Measurements from ENCODE around the gene LRRC53.

LRRC53 gene

DNA sequence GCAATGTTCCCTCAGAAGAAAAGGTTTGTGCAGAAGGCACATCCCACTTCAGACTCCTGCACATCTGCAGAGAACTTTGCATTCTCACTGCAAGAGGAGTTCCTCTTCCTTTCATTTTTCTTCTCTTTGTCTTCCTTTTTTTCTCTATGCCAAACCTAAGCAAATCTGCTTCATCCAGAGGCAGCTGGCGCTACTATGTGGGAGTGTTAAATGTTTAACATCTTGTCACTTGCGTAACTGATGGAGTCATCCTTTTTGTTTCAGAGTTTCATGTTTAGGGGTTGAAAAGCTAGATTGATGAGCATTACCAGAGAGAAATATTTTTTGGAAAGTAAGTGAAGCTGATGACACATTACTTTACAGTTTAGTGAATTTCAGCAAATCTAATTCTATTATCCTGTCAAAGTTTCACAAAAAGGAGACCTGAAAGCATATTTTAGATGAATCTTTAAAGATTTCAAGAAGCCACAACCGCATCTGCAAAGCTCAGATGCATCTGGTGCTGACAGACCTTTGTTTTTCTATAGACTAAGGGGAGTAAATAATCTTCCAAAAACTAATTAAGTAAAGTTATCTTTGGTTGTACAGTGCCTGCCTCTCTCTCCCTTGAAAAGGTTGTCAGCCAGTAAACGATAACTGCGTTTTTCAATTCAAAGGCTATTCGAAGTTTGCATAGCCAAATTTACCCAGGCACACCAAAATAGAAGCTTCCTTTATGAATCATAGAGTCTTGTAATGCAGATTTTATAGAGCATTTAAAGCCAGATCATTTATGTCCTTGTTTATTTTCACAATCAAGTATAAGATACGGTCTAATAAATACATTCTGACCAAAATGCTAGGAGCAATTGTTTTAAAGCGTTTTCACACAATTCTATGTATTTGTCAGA is 1.2 kb upstream of the LRRC53 start:
- no peak overlapping the region for H3K27ac ChIP-seq
- no peak for DNase-seq (ENCODE audit: low spot score)
- H3K4me3 ChIP-seq = no peak overlapping the region
- TF ChIP-seq, protein P1, sequence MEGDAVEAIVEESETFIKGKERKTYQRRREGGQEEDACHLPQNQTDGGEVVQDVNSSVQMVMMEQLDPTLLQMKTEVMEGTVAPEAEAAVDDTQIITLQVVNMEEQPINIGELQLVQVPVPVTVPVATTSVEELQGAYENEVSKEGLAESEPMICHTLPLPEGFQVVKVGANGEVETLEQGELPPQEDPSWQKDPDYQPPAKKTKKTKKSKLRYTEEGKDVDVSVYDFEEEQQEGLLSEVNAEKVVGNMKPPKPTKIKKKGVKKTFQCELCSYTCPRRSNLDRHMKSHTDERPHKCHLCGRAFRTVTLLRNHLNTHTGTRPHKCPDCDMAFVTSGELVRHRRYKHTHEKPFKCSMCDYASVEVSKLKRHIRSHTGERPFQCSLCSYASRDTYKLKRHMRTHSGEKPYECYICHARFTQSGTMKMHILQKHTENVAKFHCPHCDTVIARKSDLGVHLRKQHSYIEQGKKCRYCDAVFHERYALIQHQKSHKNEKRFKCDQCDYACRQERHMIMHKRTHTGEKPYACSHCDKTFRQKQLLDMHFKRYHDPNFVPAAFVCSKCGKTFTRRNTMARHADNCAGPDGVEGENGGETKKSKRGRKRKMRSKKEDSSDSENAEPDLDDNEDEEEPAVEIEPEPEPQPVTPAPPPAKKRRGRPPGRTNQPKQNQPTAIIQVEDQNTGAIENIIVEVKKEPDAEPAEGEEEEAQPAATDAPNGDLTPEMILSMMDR (IDR thresholded peaks at IDR 0.05) = no peak

- no peak for DNase-seq (ENCODE audit: low spot score)
- Histone ChIP-seq H3K27ac (no peak overlapping the region), H3K4me3 (no peak overlapping the region)
- TF ChIP-seq, protein P1 (IDR thresholded peaks at IDR 0.05) = no peak
Observed at GRCh38 chr1:74508449-74508848, 4.0 kb downstream of the LRRC53 start.

- H3K4me3 ChIP-seq = no peak overlapping the region
- no peak overlapping the region for H3K27ac ChIP-seq
- TF ChIP-seq, protein P1 (IDR thresholded peaks at IDR 0.05) = no peak
- no peak for DNase-seq (ENCODE audit: low spot score)
Observed at GRCh38 chr1:74505928-74506710, 6.3 kb downstream of the LRRC53 start.

DNA sequence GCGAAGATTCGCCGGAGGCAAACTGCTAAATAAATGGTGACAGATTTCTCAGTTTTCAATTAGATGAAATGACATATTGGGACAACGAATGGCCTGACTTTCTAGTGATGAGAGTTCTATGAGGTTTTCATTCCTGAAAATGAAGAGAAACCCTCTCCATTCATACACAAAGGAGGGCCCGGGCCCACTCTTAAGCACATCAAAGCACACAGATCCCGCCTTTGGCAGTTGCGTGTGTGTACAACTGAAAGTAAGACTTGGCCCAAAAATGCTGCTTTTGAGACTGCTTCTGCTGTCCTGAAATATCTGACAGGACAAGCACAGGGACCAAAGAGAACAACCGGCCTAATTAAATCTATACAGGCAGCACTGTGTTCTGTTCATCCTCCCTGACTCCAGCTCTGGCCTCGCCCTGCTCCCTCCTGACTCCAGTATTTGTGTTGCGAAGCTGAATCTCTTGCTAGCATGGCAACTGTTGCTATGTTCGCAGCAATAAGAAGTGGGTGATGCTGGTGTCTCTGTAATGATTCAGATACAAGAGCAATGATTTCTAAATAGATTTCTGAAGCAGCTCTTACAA is 7.4 kb downstream of the LRRC53 start:
- DNase-seq (ENCODE audit: low spot score) = no peak
- no peak overlapping the region for H3K4me3 ChIP-seq
- no peak overlapping the region for H3K27ac ChIP-seq
- TF ChIP-seq, protein P1 (IDR thresholded peaks at IDR 0.05) = no peak

- H3K27ac ChIP-seq = no peak overlapping the region
- DNase-seq (ENCODE audit: low spot score) = no peak
- TF ChIP-seq, protein P1 (IDR thresholded peaks at IDR 0.05) = no peak
- no peak overlapping the region for H3K4me3 ChIP-seq
Observed at GRCh38 chr1:74504125-74504932, 8.1 kb downstream of the LRRC53 start.

DNA sequence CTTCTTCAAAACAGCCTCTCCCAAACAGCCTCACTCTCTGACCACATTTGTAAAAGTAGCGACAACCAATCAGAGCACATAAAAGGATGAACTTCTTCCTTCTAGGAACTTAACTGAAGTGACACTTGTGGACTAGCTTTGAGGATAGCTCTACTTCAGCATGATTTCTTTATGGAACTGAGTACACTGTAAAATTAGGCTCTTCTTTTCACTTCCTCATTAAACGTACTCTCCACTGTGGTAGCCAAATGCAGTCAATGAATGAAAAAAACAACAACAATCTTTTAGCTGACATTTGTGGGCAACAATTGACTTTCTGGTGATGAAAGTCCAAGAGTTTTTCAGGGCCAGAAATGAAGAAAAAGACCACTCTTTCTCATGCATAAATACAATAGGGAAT is 9.6 kb downstream of the LRRC53 start:
- no peak for DNase-seq (ENCODE audit: low spot score)
- TF ChIP-seq, protein P1 (IDR thresholded peaks at IDR 0.05) = no peak

More for the DNA sequence above, 9.6 kb downstream of the LRRC53 start:
- Histone ChIP-seq H3K4me3 (no peak overlapping the region), H3K27ac (no peak overlapping the region)

Measured in coronary artery (tissue), 2 donors.